HG03342 (cell line): ENCODE results near the gene CDKL1.

Experiments
- ATAC-seq: cut with Tn5 transposase; IDR thresholded peaks from one replicate; pipeline ENCODE4 v1.9.1; 2021; ENCODE audit warnings: mild to moderate bottlenecking, moderate library complexity; ENCODE audit not compliant: unreplicated experiment

Gene CDKL1

GRCh38 chr14:50396631-50397389 lies at the start of gene CDKL1:
Gene CDKL1 (minus strand): TSS chr14:50396881. CDS start chr14:50395868, 1,013 bp downstream.
- ATAC-seq = peak; percentile 48

- no peak for ATAC-seq
Measured at GRCh38 chr14:50434528-50434927, 37.8 kb upstream of the CDKL1 start.

GRCh38 chr14:50432131-50432530 lies 35.5 kb upstream of the CDKL1 start:
- no peak for ATAC-seq

- no peak for ATAC-seq
Measured at GRCh38 chr14:50425816-50426215, 29.1 kb upstream of the CDKL1 start.

- ATAC-seq = no peak
Measured at GRCh38 chr14:50425105-50425504, 28.4 kb upstream of the CDKL1 start.

- no peak for ATAC-seq
Measured at GRCh38 chr14:50423529-50423928, 26.8 kb upstream of the CDKL1 start.

GRCh38 chr14:50421499-50421898 lies 24.8 kb upstream of the CDKL1 start:
- no peak for ATAC-seq

GRCh38 chr14:50417853-50418252 lies 21.2 kb upstream of the CDKL1 start:
- ATAC-seq = no peak

- ATAC-seq = no peak
Measured at GRCh38 chr14:50410921-50411320, 14.2 kb upstream of the CDKL1 start.

GRCh38 chr14:50410071-50410470 lies 13.4 kb upstream of the CDKL1 start:
- no peak for ATAC-seq

GRCh38 chr14:50407111-50407812 lies 10.6 kb upstream of the CDKL1 start:
- no peak for ATAC-seq

GRCh38 chr14:50403419-50403818 lies 6.7 kb upstream of the CDKL1 start:
- ATAC-seq = no peak

GRCh38 chr14:50402965-50403364 lies 6.3 kb upstream of the CDKL1 start:
- no peak for ATAC-seq

- no peak for ATAC-seq
Measured at GRCh38 chr14:50400461-50400860, 3.8 kb upstream of the CDKL1 start.

- no peak for ATAC-seq
Measured at GRCh38 chr14:50399251-50400032, 2.8 kb upstream of the CDKL1 start.

- ATAC-seq = no peak
Measured at GRCh38 chr14:50398189-50398580, 1.5 kb upstream of the CDKL1 start.

GRCh38 chr14:50397390-50398188 lies 908 bp upstream of the CDKL1 start:
- no peak for ATAC-seq

- no peak for ATAC-seq
Measured at GRCh38 chr14:50395448-50395847, 1.2 kb downstream of the CDKL1 start.

GRCh38 chr14:50394713-50395112 lies 2.0 kb downstream of the CDKL1 start:
- ATAC-seq = no peak

GRCh38 chr14:50389668-50390441 lies 6.8 kb downstream of the CDKL1 start:
- ATAC-seq = no peak
